ENCODE data around the gene NAE1.

- no peak for TF ChIP-seq CTCF (IDR thresholded peaks at IDR 0.05)
- TF ChIP-seq POLR2A (IDR thresholded peaks at IDR 0.05) = no peak
Measured at GRCh38 chr16:66754819-66755218, 76.0 kb downstream of the NAE1 start.

All from right lobe of liver (tissue), 4 donors.